Measurements from ENCODE around the gene KLF13.

The KLF13 gene

GRCh38 chr15:31401282-31401681 lies 74.6 kb downstream of the KLF13 start:
- DNase-seq (ENCODE audit: low read depth): no peak

DNA sequence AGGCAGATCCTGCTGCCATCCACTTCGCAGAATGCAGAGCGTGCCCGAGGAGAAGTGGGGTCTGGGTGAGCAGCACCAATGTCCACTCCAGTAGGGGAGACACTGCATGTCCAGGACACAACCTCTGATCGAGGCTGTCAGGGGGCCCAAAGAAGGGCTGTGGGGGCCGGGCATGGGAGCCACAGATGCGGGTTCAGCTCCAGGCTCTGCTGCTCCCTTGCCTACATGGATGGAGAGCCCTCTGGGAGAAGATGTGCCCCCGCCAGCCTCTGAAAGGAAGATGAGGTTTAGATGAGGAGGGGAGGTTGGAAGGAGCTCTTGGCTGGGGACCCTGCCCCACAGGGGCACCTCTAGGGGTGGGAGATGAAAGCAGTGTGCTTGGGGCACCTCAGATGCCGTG lies 75.4 kb downstream of the KLF13 start:
- no peak for DNase-seq (ENCODE audit: low read depth)

- DNase-seq (ENCODE audit: low read depth): no peak
Observed at GRCh38 chr15:31402511-31403056, 75.9 kb downstream of the KLF13 start.

DNA sequence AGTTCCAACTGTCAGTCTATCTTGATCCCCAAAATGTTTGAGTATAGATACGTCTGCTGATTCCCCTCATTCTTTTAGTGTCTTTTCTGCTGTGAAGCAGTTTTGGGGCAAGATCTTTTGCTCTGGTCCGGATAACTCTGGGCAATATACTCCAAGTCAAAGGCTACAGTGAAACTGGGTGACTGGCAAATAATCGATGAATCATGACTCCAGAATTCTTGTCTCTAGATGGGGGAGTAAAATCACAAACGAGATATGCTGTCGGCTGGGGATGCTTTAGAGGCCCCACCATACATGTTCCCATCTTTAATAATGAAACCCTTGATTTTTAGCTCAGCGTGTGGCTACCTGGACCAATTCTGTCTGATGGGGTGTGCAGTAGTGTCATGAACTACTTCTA lies 76.5 kb downstream of the KLF13 start:
- DNase-seq (ENCODE audit: low read depth): no peak

DNA sequence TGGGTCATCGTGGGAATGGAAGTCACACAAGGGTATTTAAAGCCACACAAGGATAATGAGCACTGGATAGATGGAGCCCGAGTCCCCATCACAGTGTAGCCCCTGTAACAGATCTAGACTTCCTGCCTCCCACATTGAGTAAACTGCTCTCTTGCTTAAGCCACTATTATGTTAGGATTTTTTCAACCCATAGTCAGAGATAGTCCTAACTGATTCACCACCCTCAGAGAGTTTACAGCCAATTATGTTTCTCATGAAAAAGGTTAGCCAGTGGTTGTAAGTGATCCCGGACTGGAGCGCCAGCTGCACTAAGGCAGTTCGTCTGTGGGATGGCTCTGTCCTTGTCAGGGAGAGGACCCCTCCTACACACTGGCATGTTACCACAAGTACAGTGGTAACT lies 77.0 kb downstream of the KLF13 start:
- no peak for DNase-seq (ENCODE audit: low read depth)

- no peak for DNase-seq (ENCODE audit: low read depth)
Observed at GRCh38 chr15:31404345-31404744, 77.7 kb downstream of the KLF13 start.

DNA sequence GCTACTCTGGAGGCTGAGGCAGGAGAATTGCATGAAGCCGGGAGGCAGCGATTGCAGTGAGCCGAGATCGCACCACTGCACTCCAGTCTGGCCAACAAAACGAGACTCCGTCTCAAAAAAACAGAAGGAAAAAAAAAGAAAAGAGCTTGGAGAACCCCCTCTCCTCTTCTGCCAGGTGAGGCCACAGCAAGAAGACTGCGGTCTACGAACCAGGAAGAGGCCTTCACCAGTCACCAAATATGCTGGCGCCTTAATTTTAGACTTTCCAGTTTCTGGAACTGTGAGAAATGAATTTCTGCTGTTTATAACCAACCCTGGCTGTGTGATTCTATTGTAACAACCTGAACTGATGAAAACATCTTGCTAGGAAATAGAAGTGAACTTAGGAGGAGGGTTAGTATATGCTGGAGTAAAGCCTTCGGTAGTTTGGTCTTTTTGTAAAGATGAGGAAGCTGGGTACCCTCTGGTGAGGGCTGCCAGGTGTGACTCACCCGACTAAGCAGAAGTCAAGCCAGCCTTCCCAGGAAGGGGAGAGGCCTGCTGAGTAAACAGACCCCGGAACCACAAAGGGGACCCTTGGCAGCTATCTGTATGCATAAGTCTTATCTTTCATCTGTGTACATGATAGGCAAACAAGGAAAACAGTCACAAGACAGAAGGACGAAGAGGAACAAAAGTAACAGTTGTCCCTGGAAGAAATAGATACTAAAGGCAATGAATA lies 78.7 kb downstream of the KLF13 start:
- DNase-seq (ENCODE audit: low read depth): no peak

GRCh38 chr15:31407376-31407775 lies 80.7 kb downstream of the KLF13 start:
- DNase-seq (ENCODE audit: low read depth): no peak

GRCh38 chr15:31407851-31408250 lies 81.2 kb downstream of the KLF13 start:
- DNase-seq (ENCODE audit: low read depth): no peak

GRCh38 chr15:31408724-31409123 lies 82.1 kb downstream of the KLF13 start:
- DNase-seq (ENCODE audit: low read depth): no peak

DNA sequence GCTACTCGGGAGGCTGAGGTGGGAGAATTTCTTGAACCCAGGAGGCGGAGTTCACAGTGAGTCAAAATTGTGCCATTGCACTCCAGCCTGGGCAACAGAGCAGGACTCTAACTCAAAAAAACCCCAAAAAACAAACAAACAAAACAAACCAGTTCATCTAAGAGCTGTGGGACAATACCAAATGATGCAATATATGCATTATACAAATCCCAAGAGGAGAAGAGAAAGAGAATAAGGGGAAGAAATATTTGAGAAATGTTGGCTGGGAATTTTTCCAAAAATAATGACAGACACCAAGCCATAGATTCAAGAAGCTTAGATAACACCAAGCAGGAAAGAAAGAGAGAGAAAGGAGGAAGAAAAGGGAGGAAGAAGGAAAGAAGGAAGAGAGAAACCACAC lies 82.5 kb downstream of the KLF13 start:
- no peak for DNase-seq (ENCODE audit: low read depth)

GRCh38 chr15:31412824-31413223 lies 86.2 kb downstream of the KLF13 start:
- no peak for DNase-seq (ENCODE audit: low read depth)

DNA sequence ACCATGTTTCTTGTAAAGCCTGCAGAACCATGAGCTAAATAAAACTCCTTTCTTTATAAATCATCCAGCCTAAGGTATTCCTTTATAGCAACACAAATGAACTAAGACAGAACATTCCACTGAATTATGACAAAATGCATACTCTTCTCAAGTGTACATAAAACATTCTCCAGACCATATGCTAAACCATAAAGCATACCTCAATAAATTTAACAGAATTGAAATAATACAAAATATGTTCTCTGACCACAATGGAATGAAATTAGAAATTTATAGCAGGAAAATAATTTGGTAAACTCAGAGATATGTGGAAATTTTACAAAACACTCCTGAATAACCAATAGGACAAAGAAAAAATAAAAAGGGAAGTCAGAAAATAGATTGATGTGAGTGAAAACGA lies 88.6 kb downstream of the KLF13 start:
- no peak for DNase-seq (ENCODE audit: low read depth)

DNA sequence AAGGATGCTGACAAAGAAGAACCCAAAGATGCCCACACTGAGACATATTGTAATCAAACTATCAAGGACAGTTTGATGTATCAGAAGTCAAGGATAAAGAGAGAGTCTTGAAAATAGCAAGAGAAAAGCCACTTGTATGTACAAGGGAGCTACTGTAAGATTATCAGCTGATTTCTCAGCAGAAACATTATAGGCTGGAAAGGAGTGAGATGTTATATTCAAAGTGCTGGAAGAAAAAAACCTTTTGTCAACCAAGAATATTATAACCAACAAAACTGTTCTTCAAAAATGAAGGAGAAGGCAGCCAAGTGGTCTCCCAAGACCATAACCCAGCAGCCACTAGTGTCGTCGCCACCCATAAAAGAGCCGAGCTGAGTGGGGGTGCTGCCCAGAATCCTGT lies 93.2 kb downstream of the KLF13 start:
- DNase-seq (ENCODE audit: low read depth): no peak

GRCh38 chr15:31427411-31427810 lies 100.8 kb downstream of the KLF13 start:
- no peak for DNase-seq (ENCODE audit: low read depth)

Measured in GM04504 (cell line).